ENCODE measurements around the gene RTKN2.

GRCh38 chr10:62182595-62182994 is 86.0 kb downstream of the RTKN2 start:
- TF ChIP-seq POLR2AphosphoS5 (IDR thresholded peaks at IDR 0.05; ENCODE audit: insufficient read depth in 1 of 2, low read depth in 1 of 2) (no peak), CTCF (IDR thresholded peaks at IDR 0.05) (no peak), POLR2A (IDR thresholded peaks at IDR 0.05) (no peak)
